Inflammatory macrophage treated with lipopolysaccharide for 1 hour (primary cell): ENCODE results near the gene NAB1.
A peak's percentile ranks its signal among the peaks of the same experiment; 100 is the strongest.

Source experiments
- DNase-seq, 2 donors: peaks; one replicate each; pipeline ENCODE4 v3.0.0-alpha.2; 2020 to 2022

Gene NAB1

GRCh38 chr2:190637903-190638618 lies 10.8 kb upstream of the NAB1 start:
- no peak for DNase-seq

DNA sequence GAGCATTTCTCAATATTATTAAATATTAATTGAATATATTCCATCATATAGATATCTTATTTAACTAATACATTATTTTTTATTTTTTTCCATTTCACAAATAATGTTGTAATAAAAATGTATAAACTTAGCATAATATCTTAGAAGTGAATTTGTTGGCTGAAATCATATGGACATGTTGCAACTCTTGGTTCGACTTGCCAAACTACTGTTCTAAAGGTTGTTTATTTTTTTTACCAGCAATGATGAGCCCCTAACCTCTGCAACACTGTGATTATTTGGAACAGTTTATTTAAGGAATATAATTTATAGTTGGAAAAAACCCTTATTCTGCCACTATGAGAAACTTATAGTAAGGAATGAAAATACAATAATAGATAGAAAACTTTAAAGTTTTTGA lies 8.8 kb upstream of the NAB1 start:
- DNase-seq, result no peak

GRCh38 chr2:190641469-190641868 lies 7.4 kb upstream of the NAB1 start:
- DNase-seq, result no peak

- DNase-seq, result peak in 1 of 2 donors; percentile 8
Measured at GRCh38 chr2:190646780-190647522, 1.9 kb upstream of the NAB1 start.

GRCh38 chr2:190648289-190649034 lies 421 bp upstream of the NAB1 start:
- DNase-seq, result peak; percentile 84 to 91

GRCh38 chr2:190649798-190650390 lies 1.0 kb downstream of the NAB1 start:
- peak; percentile 66 to 68 for DNase-seq

GRCh38 chr2:190651413-190651812 lies 2.5 kb downstream of the NAB1 start:
- no peak for DNase-seq

GRCh38 chr2:190653231-190653630 lies 4.3 kb downstream of the NAB1 start:
- no peak for DNase-seq

DNA sequence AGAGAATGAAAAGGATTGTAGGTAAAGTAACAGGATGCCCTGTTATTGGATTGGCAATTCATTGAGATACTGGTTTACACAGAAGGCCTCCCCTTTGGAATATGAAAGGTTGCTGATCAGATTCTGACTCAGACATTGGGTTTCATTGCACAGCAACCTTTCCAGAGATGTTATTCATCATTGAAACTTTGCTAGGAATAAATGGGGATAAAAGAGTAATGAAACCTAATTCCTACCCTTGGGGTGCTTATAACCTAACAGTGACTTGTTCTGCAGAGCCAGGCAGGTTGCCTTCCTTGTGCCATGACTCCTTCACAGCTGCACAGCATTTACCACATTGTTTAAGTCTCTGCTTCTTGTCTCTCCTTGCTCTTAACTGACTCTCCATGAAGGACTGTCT lies 5.0 kb downstream of the NAB1 start:
- no peak for DNase-seq

DNA sequence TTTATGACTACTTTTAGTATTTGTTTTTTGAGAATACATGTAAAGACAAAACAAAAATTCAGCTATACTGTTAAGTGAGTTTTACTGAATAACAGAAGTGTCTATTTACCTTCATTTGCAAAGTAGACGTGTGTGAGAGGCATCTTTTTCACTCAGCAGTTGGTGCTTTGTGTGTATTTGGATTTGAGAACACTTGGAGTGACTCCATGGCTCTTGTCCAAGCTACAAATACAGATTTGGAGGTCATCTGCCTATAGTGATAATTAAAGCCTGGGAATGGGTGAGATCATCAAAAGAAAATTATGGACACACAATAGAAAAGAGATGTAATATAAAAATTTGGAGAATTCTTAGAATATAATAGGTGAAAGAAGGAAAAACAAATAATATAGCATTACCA lies 6.2 kb downstream of the NAB1 start:
- no peak for DNase-seq

GRCh38 chr2:190655570-190655969 lies 6.7 kb downstream of the NAB1 start:
- no peak for DNase-seq

DNA sequence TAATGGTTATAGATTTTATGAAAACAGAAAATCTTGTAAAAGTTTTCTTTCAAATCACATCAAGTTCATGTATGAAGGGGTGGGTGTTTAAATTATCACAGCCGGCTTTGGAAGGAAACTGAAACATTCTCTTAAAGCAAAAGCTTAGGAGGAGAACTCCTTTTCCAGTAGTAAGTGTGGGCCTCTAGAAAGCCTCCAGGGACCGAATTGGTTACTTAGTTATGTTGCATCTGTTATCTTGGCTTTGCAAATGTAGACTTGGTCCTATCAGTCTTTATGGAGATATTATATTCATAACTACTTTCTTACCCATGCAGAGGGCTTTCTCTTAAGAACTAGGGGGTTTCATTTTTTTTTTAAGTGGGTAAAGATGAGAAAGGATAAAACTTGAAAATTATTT lies 7.4 kb downstream of the NAB1 start:
- no peak for DNase-seq

DNA sequence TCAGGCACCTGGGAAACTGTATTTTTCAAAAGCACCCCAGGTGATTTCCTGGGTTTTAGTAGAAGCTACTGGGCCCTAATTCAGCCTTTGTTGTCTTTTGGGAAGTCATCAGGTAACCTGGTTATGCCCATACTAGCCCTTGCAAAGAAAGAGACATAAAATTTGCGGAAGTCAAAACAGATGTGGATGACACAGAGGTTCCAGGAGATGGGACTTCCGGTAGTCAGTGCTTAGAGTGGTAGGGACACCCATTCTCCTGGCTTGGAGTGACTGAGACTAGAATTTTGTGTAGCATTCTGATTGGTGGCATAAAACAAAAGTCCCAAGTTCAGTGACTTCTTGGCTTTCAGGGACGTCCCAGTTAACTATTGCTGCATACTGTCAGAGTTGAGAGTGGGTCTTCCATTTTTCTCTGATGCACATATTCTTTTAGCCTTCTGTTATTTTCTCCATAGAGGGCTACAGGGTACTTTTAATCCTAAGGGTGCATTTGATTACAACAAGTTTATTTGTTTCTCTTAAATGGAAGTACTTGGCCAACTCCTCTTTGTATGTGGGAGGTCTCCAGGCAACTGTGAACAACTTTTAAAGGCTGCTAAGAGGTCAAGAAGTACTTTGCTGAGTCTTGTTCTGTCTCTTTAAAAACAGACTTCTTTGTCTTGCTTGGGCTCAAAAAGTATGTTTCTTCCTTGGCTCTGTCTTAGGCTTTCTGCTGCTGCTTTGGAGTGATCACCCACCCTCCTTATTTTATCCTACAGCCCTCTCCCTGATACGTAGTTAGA lies 8.8 kb downstream of the NAB1 start:
- DNase-seq, result peak in 1 of 2 donors; percentile 13

DNA sequence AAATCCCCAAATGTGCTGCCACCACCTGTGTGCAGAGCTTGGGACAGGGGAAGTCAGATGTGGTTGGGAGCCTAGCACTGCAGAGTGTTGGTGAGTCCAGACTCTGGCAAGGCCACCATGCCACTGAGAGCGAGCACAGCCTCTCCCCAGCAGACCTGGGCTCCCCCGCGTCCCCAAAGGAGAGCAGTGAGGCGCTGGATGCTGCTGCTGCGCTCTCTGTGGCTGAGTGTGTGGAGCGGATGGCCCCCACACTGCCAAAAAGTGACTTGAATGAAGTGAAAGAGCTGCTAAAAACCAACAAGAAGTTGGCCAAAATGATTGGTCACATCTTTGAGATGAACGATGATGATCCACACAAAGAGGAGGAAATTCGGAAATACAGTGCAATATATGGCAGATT lies 10.7 kb downstream of the NAB1 start:
- no peak for DNase-seq

DNA sequence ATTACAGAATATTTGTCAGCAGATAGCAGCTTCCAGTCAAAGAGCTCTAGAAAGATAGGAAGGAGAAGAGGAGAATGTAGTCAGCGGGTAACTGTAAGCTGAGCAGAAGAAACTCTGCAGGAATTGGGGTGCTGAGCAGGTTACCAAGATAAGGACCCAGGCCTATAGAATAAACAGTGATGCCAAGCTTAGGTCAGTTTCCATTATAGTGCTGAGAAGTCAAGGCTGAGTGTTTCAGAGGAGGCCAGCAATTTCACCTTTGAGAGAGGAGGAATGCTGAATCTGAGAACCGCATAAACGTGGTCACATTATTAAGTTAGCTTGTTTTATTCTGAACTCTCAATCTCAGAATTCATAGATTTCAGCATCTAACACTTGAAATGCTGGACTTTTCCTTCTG lies 13.9 kb downstream of the NAB1 start:
- no peak for DNase-seq

- no peak for DNase-seq
Measured at GRCh38 chr2:190663348-190663747, 14.5 kb downstream of the NAB1 start.

- no peak for DNase-seq
Measured at GRCh38 chr2:190663839-190664238, 15.0 kb downstream of the NAB1 start.

- DNase-seq, result no peak
Measured at GRCh38 chr2:190664240-190664639, 15.4 kb downstream of the NAB1 start.

DNA sequence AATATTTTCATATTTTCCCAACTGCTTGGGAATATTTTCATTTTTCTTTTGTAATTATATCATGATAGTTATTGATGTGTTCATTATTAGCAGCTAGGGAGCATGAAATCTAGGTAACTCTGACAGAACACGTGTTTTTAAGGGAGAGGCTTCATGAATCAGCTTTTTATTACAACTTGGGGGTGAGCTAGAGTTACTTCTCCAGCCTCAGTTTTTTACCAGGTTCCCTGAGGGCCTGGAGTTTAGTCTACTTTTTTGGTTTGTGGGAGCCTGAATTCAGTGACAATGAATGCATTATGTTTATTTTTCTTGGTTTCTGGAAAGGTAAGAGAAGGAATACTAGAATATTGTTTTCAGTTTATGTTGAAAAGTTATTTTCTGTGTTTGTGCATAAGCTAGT lies 18.0 kb downstream of the NAB1 start:
- peak; percentile 18 to 20 for DNase-seq

- no peak for DNase-seq
Measured at GRCh38 chr2:190668892-190669291, 20.0 kb downstream of the NAB1 start.

DNA sequence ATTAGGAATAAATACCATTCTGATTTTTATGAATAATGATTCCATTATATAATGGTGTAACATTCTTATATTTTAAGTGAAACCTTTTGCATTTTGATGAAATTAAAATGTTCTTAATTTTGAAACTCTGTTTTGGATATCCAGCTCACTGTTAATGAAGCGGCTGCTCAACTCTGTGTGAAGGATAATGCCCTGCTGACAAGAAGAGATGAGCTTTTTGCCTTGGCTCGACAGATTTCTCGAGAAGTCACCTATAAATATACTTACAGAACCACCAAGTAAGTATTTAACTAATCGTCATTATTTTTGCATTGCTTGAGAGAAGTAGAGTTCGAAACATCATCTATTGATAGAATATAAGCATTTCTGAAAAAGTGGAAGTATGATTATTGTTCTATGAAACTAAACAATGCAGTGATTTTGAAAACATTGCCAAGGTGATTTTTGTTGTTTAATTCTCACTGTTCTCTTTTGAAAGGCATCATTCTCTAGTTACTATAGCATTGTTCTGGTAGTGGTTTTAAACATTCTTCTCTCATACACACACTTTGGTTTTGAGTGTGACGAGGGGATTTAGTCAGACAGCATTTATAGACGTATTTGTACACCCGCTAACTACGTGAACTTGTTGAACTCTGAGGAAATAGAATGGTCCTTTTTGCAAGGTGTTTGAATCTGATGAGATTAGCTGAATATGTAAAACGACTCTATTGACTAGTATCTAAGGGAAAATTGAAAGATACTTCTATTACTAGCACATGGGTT lies 21.5 kb downstream of the NAB1 start:
- no peak for DNase-seq
